HG03066 (cell line): ENCODE measurements around the gene HOXB3.

Source experiments
- ATAC-seq: cut with Tn5 transposase; IDR thresholded peaks from one replicate; pipeline ENCODE4 v1.9.1; 2021; ENCODE audit warnings: low read depth; ENCODE audit not compliant: unreplicated experiment

HOXB3 gene

DNA sequence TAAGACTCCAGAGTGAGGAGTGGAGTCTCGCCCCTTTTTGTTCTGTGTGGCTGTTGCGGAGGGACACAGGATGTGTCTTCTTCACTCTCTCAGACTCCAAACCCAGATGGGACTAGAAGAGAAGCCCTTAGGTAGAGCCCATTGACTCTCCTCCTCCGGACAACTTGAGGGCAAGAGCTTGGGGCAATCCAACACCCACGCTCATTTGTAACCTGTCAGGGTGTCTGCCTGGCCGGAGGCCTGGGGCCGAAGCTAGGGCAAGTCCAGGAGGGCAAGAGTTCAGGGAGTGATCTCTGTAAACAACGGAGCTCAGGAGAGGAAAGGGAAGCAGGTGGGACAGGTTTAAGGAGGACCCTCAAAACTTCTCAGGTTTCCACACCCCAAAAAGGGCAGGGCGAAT, 57.8 kb downstream of the HOXB3 start:
- no peak for ATAC-seq

DNA sequence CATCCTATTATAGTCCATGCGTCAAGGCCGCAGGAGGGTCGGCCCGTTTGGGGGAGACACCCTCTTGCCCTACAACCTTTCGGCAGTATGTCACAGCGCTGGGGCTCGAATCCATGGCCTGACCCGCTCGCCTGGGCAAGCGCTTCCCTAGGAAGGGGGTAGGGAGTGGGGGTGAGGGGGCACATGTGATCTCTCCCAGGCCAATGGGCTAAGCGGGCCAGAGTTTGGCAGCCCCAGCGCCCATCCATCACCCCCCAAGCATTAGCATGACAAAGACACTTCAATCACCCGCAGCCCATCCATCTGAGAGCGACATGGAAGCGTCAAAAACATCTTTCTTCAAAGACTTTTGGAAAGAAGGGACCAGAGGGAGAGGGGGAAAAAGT, 59.2 kb downstream of the HOXB3 start, which contains the start of gene HOXB1:
Gene HOXB1 (minus strand): TSS at position 125 of the 386 bp plus-strand sequence. CDS start 107 bp downstream, at position 18.
- no peak for ATAC-seq

DNA sequence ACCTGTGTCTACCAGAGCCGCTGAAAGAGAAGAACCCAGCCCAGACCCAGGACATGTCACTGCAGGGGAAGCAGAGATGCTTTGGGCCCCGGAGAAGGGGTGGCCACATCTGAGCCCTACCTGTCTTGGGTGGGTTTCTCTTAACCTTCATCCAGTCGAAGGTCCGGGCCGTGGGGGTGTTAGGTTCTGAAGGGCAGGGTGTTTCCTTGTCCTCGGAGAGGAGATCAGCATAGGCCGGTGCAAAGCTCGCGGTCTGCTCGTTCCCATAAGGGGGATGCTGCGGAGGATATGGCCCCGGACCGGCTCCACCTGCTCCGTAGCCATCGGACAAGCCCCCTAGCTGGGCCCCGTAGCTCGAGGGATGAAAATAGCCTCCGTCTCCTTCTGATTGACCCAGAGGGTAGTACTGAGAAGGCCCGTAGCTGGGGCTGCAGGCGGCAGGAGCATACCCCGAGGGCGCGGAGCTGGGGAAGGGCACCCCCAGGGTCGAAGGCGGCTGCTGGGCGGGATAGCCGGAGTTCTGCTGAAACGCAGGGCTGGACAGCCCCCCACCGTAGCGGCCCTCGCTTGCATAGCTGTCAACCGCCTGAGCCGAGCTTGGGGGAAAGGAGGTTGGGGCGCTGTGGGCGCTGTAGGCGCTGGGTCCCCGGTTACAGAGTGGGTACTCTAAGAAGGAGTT, 59.7 kb downstream of the HOXB3 start:
- no peak for ATAC-seq

DNA sequence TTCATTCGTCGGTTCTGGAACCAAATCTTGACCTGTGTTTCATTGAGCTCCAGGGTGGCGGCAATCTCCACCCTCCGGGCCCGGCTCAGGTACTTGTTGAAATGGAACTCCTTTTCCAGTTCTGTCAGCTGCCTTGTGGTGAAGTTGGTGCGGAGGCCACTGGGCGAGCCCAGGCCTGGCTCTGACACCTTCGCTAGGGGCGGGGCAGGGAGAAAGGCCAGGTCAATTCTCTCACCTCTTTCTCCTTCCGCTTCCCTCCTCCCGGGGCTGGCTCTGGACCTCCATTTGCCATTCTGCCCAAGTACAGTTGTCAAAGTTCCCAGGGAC, 60.4 kb downstream of the HOXB3 start:
- no peak for ATAC-seq

DNA sequence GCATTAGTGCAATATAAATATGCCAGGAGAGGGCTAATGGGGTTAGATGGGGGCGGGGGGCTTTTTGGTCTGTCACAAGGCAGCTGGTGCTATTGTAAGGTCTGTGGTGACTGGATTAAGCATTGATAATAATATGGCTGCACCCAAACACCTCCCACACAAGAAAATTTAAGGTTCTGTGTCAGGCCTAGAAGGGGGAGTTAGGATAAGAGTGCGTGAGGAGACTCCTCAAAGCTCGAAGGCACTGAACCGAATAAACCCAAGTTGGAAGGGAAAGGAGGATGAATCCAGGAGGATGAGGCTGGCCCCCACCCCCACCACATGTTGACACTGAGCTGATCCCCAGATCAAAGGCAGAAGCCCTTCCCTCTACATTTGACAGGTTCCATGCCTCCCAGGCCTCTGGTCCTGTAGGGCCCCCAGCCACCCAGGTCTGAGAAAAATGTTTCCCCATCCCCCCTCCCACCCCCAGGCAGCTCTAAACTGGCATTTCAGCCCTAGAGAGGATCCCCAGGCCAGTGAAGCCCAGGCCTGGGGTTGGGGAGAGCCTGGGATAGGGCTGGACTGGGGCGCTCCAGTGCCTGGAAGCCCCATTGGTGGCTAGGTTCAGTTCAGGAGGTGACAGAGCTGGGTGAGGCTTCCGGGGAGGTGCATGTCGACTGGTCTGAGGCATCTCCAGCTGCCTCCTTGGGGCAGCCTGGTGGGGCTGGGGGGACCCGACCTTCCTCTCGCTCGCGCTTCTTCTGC, 60.9 kb downstream of the HOXB3 start:
- no peak for ATAC-seq

DNA sequence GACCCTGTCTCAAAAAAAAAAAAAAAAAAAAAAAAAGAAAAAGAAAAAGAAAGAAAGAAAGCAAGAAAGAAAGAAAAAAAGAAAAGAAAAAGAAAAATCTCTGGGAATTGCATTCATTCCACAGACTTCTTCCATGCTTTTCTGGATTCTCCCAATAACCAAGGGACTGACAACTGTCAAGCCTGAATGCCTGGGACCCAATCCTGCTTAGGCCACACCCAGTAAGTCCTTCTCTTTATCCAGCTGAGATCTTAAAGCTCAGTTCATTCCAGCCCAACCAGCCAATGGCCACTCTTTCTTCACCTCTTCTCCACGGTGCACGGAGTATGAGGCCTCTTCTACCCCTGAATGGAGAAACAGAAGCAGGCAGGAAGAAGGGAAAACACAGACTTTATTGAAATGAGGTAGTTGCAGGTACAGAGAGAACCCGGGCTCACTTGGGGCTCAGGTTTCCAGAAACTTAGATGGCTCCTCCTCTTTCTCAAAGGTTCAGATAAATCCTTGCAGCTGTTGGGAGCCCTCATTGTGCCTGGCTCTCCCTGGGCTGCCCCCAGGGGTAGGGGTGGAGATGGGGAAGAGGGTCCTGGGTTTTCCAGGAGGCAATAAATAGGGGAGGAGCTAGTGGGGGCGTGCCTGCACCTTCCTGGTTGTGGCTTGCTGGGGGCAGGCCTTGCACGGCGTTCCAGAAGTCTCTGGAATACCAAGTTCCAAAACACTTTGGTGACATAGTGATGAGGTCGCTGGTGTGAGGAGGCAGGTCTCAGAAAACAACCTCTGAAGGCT, 61.7 kb downstream of the HOXB3 start:
- no peak for ATAC-seq

DNA sequence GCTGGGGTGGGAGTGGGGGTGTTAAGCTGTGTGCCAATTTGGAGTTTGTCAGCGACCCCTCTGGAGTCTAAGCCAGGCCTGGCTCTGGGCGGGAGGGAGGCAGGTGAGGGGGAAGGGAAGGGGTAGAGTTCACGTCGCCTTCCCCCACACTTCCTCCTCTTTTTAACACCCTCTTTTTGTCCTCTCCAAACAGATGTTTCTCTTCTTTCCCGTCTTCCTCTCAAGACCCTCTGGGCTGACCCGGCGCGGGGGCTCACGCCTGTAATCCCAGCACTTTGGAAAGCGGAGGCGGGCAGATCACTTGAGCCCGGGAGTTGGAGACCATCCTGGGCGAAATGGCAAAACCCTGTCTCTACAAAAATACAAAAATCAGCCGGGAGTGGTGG, 62.5 kb downstream of the HOXB3 start:
- ATAC-seq = no peak

DNA sequence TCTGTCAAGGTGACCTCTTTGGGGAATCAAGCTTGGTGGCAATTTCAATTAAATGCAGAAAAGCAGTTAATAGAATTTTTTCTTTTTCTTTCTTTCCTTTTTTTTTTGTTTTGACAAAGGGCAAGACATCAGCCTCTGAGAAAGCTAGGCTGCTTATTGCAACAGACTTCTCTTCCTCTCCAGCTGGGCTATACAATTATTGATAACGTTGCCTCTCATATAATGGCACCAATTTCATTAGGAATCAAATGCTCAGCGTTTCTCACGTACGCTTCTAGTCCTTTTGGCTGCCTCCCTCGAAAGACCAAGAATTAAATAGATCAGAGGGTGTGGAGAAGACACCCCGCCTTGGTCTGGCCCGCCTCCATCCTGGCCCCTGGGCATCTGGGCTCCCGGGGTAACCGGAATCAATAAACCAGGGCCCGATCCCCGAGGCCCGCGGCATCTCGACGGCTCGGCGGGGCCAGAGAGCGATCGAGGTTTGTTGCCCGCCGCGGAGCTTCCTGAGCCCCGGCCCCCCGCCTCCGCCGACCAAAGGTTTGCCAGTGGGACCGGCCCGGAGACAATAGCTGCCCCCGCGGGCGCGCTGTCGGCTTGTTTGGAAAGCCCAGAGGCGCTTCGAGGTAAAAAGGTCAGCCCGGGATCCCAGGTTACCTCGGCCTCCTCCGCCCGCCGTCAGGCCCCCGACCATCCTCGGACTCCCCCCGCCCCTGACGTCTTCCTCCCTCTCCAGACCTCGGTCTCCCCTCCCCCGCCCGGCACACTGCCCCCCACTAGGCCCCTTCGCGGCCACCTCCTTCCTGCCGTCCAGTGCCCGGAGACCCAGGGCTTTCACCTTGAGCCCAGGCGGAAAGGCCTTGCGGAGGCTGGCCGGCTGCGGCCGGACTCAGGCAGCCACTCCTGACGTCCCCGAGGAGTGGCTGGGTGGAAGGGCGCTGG, 63.2 kb downstream of the HOXB3 start:
- ATAC-seq = no peak

DNA sequence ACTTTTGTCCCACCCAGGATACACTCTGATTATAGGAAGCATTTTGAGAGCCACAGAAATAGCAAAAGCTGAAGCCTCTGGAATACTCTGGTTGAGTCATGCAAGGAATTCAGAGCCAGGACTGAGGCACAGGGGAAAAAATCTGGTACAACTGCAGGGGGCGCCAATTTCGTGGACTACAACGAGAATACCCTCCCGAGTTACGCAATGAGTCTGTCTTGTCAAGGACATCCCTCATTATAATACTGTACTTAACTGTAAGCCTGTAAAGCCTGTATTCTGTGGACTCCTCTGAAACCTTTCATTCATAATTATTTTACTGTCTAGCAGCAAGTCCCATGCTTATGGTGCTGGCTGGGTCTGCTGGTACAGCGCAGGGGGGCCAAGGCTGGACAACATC, 67.0 kb downstream of the HOXB3 start:
- no peak for ATAC-seq

DNA sequence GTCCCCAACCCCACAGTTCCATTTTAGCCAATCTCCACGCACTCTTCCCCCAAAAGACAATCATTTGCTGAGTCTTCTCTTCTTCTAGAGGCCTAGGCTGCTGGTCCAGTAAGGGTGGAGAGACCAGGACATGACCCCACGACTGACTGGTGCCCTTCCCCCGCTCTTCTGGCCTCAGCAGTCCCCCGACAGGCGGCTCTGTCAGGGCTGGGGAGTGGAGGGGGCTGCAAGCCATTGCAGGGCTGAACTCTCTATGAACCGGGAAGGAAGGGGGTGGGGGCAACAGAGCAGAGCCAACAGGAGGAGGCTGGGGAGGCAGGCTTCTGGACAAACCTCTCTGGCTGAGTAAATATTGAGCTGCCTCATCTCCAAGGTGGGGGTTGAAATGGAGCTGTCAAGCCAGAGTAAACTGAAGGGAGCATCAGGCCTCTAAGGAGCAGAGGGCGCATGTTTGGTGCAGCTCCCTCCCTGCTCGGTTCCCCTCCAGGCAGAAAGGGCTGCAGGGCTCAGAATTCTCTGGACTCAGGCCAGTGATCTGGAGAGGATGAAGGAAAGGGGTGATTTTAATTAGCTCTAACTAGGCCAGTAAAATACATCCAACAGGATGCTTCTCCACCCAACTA, 67.9 kb downstream of the HOXB3 start:
- ATAC-seq = no peak

DNA sequence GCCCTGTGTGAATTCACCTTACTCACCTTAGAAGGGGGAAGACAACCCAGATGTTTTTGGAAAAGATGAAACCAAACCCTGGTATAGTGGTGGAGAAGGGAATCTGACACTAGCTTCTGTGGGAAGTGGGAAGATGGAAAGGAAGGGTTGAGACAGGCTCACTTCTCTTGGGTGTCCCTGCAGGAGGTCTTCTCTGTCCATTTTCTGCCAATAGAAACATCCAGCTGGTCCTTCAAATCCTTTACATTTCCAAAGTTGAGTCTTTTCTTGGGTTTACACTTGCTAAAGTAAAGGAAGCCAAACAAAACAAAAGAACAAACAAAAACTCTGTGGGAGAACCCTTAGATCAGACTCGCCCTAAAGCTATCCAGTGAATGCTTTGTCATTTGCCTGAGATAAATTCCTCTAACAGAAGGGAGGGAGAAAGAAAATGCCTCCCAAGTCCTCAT, 69.4 kb downstream of the HOXB3 start:
- ATAC-seq = no peak

DNA sequence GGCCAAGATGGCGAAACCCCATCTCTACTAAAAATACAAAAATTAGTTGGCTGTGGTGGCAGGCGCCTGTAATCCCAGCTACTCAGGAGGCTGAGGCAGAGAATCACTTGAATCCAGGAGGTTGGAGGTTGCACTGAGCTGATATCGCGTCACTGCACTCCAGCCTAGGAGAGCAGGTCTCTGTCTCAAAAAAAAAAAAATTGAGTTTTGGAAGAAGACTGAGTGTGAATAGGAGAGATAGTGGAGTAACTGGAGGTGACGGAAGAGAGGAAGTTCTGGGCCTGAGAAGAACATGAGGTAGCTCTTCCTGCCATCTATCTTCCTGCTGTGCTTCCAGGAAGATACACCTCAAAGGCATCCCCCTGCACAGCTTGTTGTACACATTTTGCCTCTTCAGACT, 70.6 kb downstream of the HOXB3 start:
- ATAC-seq = no peak

DNA sequence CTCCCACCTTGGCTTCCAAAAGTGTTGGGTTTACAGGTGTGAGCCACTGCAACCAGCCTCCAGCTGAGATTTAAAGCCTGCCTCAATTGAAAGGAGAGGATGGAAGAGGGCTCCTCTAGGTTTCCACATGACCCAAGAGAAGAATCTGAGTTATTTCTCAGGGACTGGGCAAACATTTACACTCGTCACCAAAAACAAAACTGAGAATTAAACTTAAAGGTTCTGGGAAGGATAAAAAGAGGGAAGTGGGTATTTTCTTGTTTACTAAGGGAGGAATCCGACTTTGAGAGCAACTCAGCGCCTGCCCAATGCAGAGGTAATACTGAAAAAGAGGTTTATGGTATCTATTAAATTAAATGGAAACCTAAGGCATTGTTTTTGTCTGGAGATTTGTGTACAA, 72.6 kb downstream of the HOXB3 start:
- no peak for ATAC-seq

DNA sequence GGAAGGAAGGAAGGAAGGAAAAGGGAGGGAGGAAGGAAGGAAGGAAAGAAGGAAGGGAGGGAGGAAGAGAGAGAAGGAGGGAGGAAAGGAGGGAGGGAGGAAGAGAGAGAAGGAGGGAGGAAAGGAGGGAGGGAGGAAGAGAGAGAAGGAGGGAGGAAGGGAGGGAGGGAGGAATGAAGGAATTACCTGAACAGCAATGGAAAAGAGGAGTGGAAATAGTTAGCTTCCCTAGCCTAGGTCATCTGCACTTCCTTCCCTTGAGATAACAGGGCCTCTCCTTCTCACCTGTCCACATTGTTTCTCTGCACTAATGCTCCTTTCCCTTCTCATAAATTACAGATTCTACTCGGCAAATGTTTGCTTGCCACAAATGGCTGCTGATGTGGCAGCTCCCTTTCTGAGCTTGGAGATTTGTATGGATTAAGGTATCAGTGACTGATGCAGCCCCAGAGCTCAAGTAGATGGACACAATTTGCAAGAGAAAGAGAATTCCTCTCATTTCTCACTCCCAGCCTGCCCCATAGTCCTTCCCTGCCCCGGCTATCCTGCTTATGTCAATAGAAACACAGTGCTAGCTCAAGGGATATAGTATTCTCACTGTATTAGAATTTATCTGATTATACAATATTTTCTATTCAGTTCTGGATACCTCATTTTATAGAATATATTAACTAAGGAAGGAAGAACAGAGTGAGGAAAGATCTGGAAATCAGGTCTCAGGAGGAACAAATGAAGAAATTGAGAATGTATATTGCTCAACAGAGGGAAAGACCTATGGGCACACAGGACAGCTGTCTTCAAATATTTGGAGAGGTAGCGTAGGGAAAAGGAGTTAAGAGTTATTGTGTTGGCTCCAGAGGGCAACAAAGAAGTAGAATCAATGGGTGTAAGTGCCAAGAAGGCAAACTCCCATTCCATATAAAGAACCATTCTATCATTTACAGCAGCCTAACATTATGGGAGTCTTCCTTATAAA, 73.8 kb downstream of the HOXB3 start:
- no peak for ATAC-seq

DNA sequence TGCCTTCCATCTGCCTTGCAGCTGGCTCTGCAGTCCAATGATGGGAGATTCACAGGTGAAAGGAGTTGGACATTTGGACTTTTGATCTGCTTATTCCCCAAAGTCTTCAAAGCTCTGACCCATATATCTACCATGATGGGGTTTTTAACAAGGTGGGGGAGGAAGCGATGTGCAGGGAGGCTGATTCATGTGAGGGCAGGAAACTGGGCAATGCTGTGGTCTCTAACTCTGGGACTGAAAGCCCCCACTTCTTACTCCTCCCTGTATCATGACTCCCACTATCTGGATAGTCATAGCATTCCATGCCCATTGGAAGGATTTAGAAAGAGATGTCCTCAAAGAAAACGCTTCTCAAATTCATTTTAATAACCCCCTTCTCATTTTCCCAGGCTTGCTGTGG, 75.6 kb downstream of the HOXB3 start:
- ATAC-seq = no peak

DNA sequence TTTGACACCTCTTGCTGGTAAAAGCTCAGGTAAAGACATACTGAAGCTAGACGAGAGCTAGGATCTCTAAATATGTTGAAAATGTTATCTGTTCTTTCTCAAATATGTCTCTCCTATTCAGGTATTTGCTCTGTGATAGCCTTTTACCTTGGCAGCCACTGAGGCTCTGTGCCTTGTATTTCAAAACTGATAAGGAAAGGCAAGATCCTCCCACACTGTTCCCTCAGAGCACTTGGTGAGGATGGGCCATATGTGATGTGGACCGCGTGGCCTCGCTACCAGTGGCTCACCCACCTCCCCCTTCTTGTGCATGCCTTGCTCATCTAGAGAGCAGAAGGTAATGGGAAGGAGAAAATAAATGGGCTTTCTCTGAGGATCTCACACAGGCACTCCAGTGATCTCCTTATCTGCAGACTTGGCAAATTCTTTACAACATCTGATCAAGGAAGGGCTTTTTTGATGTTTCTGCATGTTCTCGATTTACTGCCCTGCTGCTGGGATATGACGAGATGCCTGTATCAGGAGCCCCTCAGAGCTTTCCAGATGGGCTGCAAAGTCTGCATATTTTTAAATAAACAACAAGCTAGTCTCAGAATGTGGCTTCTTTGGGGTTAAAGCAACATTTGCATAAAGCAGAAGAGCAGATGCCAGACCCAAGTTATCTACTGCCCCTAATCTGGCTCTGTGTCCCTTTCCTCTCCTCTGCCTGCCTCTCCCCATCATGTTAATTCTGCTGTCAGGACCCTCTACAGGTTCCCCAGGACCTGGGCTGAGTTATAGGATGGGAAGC, 76.2 kb downstream of the HOXB3 start:
- ATAC-seq = no peak

DNA sequence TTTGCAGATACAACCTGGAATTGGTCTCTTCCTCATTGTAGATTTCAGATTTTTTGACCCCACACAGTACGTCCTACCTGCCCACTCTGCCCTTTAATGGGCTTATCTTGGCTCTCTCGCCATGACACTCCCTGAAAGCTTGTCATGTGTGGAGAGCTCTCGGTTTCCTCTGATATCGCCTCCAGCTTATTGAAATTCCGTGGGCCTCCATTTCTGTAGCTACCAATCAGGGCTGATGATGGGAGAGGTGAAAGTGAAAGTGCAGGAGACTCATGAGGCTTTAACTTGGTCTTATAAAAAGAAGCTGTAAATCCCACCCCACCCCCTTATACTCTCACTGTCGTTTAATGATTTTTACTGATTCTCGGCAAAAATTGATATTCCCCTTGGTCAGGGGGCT, 76.9 kb downstream of the HOXB3 start:
- ATAC-seq = no peak
